HG03060 (cell line): ENCODE results near the gene SIAH3.
"Not testable (repeated sequence)": the region's sequence is repeated elsewhere in the genome, so short reads cannot be mapped to it uniquely, and the experiment has no call there.

Source experiments
- ATAC-seq: cut with Tn5 transposase; IDR thresholded peaks from one replicate; pipeline ENCODE4 v1.9.1; 2021; ENCODE audit warnings: low read depth, moderate number of reproducible peaks; ENCODE audit not compliant: unreplicated experiment

Gene SIAH3

GRCh38 chr13:45784755-45785675 lies 66.5 kb downstream of the SIAH3 start:
- no peak for ATAC-seq

DNA sequence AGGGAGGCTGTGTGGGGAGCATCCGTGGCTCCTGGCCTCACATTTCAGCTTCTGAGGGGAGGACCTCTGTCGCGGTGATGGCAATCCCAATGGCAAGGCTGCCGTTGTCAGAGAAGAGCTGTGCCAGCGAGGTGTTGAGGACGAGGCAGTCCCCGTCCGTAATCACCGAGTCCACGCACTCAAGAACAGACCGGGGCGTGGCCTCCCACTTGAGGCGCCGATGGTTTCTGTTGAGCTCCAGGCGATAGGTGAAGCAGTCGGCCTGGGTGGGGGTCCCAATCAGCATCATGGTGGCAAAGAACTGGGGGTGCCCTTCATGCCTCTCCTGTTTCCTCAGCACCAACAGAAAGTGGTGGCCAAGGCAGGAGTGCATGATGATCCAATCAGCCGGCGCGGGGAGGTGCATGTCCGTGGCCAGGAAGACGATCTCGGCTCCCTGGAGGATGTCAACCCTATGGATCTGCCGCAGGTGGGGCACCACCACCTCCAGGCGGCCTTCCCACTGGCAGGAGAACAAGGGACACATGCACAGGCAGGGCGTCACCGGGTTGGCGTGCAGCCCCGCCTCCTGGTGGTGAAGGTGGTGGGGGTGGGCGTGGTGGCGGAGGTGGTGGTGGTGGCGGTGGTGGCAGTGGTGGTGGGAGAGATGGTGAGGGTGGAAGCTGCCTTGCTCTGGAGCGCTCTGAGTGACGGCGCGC lies 68.1 kb downstream of the SIAH3 start:
- no peak for ATAC-seq

DNA sequence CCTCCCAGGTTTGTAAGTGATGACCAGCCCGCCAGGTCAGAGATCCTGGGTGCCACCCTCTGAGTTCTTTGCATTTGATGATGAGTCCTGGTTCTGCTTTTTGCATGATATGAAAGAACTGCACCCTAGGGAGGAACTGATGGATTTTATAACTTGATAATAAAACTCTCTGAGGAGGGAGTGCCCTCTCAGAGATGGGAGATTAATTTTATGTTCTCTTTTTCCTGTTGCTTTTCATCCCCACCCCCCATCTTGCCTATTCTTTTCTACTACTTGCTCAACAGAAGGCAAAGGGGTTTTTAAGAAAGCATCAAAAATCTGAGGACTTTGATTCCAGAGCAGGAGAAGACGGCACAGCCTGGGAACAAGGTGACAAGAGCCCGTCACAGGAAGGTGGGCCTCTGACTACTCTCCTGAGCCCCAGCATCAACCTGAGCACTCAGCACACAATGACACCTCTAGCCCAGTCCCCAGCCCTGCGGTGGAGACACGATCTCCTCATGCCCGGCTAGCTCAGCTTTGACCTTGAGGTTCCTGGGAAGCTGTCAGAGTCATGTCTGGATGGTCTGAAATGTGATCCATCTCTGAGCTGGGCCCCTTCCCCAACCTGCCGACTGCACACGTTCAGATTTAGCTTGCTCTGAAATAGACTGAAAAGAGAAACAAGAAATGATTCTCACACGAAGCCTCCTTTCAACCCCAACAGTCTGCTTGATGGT lies 69.1 kb downstream of the SIAH3 start:
- no peak for ATAC-seq

- no peak for ATAC-seq
These were observed 69.8 kb downstream of the SIAH3 start for GRCh38 chr13:45781553-45782326.

DNA sequence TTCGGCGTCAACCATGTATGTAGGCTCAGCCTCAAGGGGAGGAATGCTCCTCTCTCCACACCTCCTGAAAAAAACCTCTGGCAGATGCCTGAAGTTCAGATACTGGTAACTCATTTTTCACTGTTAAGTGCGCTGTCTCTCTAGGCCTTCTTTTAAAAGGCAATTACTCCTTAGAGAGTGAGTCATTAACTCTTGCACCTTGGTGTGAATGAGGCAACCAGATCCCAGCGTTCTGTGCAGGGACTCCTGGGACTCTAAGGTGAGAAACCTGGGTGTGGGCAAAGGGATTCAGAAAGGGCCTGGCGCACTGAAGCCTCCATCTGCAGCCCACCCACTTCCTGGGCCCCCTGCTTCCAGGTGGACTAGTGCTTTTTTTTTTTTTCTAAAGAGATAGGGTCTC lies 71.7 kb downstream of the SIAH3 start:
- ATAC-seq, result no peak

DNA sequence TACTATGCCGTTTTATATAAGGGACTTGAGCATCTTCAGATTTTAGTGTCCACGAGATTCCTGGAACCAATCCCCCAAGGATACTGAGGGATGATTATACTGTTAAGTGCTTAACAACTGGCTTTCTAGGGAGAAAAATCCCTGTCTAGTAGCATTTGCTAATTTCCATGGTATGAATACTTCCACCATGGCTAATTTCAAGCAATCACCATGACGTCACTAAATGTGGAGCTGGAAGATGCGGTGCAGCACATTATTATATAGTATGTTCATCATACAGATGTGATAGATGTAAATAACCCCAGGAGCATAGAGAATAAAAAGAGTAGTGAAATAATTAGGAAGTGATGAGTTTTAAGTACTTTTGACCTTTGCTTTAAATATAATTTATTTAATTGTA lies 72.7 kb downstream of the SIAH3 start:
- no peak for ATAC-seq

DNA sequence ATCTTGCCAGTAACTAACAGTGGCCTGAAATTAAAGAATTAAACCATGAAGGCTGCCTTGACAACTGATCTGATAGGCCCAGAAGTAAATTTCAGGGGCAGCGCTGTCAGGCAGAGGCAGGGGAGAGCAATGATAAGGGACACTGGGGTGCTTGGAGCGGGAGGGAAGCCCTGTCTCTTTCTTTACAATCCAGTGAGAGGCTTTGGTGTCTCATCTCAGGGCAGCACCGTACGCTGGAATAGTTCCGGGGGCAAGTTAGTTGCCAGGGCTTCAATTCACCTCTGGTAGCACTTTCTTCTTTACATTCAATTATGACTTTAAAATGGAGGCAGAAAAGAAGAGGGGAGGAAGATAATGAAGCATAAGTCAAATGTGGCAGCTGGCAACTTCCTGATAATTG lies 74.8 kb downstream of the SIAH3 start:
- no peak for ATAC-seq

- ATAC-seq, result no peak
These were observed 76.1 kb downstream of the SIAH3 start for GRCh38 chr13:45775401-45775963.

DNA sequence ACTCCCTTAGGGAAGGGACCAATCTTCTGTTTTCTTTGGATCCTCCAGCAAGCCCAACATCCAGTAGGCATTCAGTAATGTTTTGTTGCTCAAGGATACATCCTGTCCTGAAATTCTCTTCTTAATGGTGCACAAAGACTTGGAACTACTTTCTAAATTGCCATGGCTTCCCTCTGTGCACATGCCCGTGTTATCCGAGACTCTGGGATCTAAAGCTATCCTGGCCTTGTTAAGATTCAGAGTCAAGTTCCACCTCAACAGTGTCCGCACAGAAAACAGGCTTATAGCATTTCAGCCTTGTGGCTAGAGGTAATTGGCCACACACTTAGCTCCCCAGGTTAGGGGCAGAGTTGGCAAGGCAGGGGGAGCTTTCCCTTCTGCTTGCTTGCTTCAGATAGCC lies 77.6 kb downstream of the SIAH3 start:
- no peak for ATAC-seq

- no peak for ATAC-seq
These were observed 78.3 kb downstream of the SIAH3 start for GRCh38 chr13:45773236-45773635.

GRCh38 chr13:45770886-45771285 lies 80.7 kb downstream of the SIAH3 start:
- ATAC-seq, result no peak

DNA sequence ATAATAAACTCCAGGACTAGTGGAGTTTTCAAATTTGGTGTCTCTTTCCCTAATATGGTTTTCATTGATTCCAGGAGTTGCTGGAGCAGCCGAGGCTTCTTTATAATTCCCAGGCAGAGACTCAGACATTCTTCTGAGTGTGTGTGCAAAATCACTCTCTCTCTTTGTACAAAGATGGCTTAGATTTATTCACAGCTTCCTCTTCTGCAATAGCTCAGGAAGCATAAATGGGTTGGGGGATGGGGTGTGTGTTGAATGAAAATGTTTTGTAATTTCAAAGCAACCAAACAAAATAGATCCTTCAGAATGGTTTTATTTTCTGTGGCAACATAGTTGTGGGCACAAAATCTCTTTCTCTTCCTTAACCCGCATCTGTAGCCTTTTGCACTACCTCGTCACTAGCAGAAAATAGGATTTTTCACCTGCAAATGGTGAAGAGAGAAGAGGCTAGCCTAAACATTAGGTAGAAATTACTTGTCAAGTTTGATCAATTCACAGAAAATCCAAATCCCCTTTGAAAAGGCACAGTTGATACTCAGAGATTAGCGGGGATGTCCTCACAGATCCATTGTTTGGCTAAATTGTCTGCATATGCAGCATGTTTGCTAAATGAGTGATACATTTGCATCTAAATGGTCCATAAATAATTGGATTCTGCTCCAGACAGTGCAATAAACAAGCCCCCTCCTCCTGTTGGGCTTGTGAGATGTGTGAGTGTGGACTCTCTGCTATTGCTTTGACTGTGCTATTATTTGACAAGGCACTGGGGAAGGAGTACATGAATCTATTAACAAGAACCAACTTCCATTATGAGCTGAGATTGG lies 82.7 kb downstream of the SIAH3 start:
- ATAC-seq, result no peak

DNA sequence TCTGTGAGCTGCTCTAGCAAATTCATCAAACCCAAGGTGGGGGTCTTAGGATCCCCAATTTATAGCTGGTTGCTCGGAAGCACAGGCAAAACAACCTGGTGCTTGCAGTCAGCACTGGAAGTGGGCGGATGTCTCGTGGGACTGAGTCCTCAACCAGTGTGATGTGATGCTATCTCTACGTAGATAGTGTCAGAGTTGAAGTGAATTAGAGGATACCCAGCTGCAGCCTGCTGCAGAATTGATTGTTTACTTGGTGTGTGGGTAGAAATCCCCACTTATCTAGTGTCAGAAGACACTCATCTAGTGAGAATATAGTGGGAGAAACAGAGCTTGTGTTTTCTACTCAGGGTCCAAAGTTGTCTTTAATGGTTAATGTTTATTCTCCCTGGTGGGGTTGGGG lies 86.1 kb downstream of the SIAH3 start:
- no peak for ATAC-seq

DNA sequence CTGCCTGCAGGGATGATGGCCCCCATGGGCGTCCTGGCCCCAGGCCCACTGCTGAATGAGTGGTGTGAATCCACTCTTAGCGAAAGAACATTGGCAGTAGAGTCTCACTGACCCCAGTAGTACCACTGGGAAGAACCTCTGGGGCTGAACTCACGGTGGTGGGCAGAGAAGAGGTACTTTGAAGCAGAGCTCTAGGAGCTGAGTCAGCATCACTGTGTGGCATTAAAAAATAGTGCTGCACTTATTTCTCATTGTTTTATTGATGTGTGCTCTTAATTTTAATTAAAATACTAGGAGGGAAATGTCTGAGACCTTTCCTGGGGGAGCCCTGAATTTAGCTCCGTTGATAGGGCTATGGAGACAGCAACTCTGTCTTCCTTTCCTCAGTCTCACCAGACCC lies 88.1 kb downstream of the SIAH3 start:
- no peak for ATAC-seq

- ATAC-seq, result not testable (repeated sequence)
These were observed 94.0 kb downstream of the SIAH3 start for GRCh38 chr13:45757589-45757988.

GRCh38 chr13:45756498-45756897 lies 95.1 kb downstream of the SIAH3 start:
- not testable (repeated sequence) for ATAC-seq

GRCh38 chr13:45752510-45752909 lies 99.0 kb downstream of the SIAH3 start:
- ATAC-seq, result no peak

- ATAC-seq, result no peak
These were observed 99.7 kb downstream of the SIAH3 start for GRCh38 chr13:45751885-45752284.

DNA sequence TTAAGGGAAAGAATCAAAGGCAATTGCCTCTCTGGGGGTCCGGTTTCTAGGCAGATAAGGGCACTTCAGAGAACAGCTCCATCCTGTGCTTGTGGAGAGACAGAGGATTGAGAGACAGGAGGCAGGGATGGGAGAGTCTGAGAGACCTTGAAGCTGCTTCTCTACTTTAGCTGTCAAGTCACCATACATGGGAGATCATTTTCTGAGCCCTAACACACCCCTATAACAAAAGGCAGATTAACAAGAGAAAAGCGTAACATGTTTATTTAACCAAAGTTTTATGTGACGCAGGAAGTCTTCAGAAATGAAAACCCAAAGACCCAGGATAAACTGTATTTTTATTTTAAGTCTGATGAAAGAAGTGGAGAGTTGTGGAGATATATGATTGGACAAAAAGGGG lies 101.0 kb downstream of the SIAH3 start:
- ATAC-seq, result no peak
